ENCODE data around the gene KDM5C. TPM values are rescaled to one million over a fixed set of nuclear protein-coding genes. Genes with fewer than 3 reads are reported as not detected.

The KDM5C gene
- total and polyA plus RNA-seq, 11 donors = 23.8 to 67.2 (median 34.3) TPM

DNA sequence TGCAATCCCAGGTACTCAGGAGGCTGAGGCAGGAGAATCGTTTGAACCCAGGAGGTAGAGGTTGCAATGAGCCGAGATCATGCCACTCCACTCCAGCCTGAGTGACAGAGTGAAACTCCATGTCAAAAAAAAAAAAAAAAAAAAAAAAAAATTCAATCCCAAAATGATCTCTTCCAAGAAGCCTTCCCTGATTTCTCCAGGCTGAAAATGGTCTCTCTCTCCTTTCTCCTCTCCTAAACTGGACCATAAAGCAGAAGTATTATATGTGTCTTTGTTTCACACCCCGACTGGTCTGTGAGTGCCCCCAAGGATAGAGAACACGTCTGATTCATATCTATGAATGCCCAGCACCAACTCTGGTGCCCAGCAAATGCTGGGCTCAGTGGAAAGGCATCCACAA, 17.3 kb upstream of the KDM5C start:
- no peaks in the 10 kb centered on the region for H3K9me3 ChIP-seq
- 80 to 98% (median 88%) methylated on average over 4 of the region's 4 CpGs for WGBS, 4 donors
- TF ChIP-seq, protein P1, sequence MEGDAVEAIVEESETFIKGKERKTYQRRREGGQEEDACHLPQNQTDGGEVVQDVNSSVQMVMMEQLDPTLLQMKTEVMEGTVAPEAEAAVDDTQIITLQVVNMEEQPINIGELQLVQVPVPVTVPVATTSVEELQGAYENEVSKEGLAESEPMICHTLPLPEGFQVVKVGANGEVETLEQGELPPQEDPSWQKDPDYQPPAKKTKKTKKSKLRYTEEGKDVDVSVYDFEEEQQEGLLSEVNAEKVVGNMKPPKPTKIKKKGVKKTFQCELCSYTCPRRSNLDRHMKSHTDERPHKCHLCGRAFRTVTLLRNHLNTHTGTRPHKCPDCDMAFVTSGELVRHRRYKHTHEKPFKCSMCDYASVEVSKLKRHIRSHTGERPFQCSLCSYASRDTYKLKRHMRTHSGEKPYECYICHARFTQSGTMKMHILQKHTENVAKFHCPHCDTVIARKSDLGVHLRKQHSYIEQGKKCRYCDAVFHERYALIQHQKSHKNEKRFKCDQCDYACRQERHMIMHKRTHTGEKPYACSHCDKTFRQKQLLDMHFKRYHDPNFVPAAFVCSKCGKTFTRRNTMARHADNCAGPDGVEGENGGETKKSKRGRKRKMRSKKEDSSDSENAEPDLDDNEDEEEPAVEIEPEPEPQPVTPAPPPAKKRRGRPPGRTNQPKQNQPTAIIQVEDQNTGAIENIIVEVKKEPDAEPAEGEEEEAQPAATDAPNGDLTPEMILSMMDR (IDR thresholded peaks at IDR 0.05) = no peak
- no peak for TF ChIP-seq POLR2A (IDR thresholded peaks at IDR 0.05)
- no peak overlapping the region for H3K4me3 ChIP-seq
- H3K27ac ChIP-seq = no peak overlapping the region
- peaks cover 0 to 14% (median 0%) of the 10 kb centered on the region in 9 donors for H3K27me3 ChIP-seq
- H3K36me3 ChIP-seq = peaks cover 0 to 34% (median 0%) of the 10 kb centered on the region in 9 donors
- ATAC-seq (no peak), DNase-seq (no peak)
- H3K4me1 ChIP-seq = no peaks in the 10 kb centered on the region
- intact Hi-C loops (cut with DNase I) = no loop called here

DNA sequence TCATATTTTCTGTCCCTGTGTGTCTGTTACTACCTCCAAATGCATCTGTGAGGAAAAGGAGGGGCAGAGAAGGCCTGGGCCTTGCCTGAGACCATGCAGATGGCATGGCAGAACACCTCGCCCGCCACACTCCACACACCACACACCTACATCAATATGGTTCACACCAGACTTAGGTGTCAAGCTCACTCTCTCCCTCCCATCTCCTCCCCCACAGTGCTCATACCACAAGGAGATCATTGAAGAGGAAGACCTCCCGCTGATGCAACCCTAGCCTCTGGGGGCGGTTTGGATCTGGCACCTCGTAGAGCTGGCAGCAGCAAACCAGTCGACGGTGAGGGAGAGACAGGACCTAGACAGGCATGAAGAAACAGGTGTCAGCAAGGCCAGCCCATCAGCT, 16.6 kb upstream of the KDM5C start:
- Histone ChIP-seq H3K36me3 (peaks cover 0 to 32% (median 0%) of the 10 kb centered on the region in 9 donors), H3K9me3 (no peaks in the 10 kb centered on the region), H3K27ac (no peak overlapping the region), H3K4me3 (no peak overlapping the region), H3K27me3 (peaks cover 0 to 12% (median 0%) of the 10 kb centered on the region in 9 donors), H3K4me1 (no peaks in the 10 kb centered on the region)
- no peak for TF ChIP-seq POLR2A (IDR thresholded peaks at IDR 0.05)
- TF ChIP-seq, protein P1 (IDR thresholded peaks at IDR 0.05) = no peak
- intact Hi-C loops (cut with DNase I) = no loop called here
- 78 to 93% (median 92%) methylated on average over 7 of the region's 7 CpGs for WGBS, 4 donors
- no peak for ATAC-seq
- no peak for DNase-seq

DNA sequence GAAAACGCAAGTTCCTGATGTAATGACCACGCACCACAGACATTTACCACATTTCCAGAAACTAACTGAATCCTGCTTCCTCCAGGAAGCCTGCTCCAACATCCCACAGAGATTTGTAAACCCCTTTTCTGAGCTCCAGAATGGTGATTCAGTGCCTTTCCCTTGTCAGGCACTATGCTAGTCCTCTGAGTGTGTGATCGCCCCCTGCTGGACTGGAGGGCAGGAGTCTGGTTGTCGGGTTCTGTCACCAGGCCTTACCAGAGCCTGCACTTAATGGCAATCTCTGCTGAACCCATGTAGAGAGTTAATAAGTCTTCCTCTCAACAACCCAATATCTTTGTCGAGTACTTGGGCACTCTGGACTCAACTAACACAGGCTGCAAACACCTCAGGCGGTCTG, 14.5 kb upstream of the KDM5C start:
- Histone ChIP-seq H3K27me3 (peaks cover 0 to 5% (median 0%) of the 10 kb centered on the region in 9 donors), H3K36me3 (peaks cover 0 to 28% (median 0%) of the 10 kb centered on the region in 9 donors), H3K4me3 (no peak overlapping the region), H3K9me3 (no peaks in the 10 kb centered on the region), H3K27ac (no peak overlapping the region), H3K4me1 (no peaks in the 10 kb centered on the region)
- WGBS, 4 donors = 68 to 91% (median 79%) methylated on average over 6 of the region's 6 CpGs
- DNase-seq = no peak
- intact Hi-C loops (cut with DNase I) = no loop called here
- ATAC-seq = no peak
- TF ChIP-seq POLR2A (IDR thresholded peaks at IDR 0.05) = no peak
- TF ChIP-seq, protein P1 (IDR thresholded peaks at IDR 0.05) = no peak

DNA sequence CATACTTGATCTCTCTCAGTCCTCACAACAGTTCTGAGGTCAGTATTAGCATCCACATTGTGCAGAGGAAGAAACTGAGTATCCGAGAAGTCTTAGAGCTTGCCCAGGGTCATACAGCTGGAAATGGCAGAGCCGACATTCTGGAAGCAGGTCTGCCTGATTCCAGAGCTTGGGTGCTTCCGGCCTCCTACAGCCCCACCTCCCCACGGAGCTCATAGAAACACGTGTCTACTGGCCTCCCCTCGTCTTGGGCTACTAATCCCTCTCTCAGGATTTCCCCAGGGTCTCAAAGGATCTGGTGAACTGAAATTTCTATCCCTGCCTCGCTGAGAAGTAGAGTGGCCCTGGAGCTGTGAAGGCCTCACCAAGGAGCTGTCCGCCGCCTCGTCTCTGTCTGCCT, 12.0 kb upstream of the KDM5C start:
- TF ChIP-seq, protein P1 (IDR thresholded peaks at IDR 0.05) = no peak
- TF ChIP-seq POLR2A (IDR thresholded peaks at IDR 0.05) = no peak
- peaks cover 0 to 5% (median 0%) of the 10 kb centered on the region in 9 donors for H3K27me3 ChIP-seq
- peaks cover 0 to 17% (median 0%) of the 10 kb centered on the region in 9 donors for H3K36me3 ChIP-seq
- WGBS, 4 donors = 71 to 82% (median 76%) methylated on average over 10 of the region's 10 CpGs
- no peaks in the 10 kb centered on the region for H3K4me1 ChIP-seq
- no peak overlapping the region for H3K4me3 ChIP-seq
- DNase-seq = no peak
- H3K27ac ChIP-seq = no peak overlapping the region
- no peaks in the 10 kb centered on the region for H3K9me3 ChIP-seq
- no peak for ATAC-seq
- intact Hi-C loops (cut with DNase I) = no loop called here

Data from heart left ventricle (tissue), 16 donors.